ENCODE results near the gene CDC5L.

CDC5L gene

GRCh38 chr6:44471271-44471981 is 83.9 kb downstream of the CDC5L start:
- Histone ChIP-seq H3K27me3 (ENCODE audit: insufficient read depth, low read length, poor library complexity) (peaks cover 3% of the 10 kb centered on the region), H2AFZ (ENCODE audit: low read depth, low read length) (no peak overlapping the region), H3K9ac (ENCODE audit: low read depth, low read length) (no peak overlapping the region), H3K4me1 (ENCODE audit: insufficient read depth, low read length) (peaks cover 8% of the 10 kb centered on the region), H3K27ac (ENCODE audit: low read length) (no peak overlapping the region), H3K9me3 (ENCODE audit: insufficient read depth, low read length, severe bottlenecking) (no peaks in the 10 kb centered on the region), H3K4me2 (ENCODE audit: insufficient read depth, low read length) (no peak overlapping the region), H3K4me3 (ENCODE audit: low read depth in 1 of 2, low read length in 2 of 2) (no peak overlapping the region), H3K36me3 (ENCODE audit: insufficient read depth, low read length) (no peaks in the 10 kb centered on the region), H4K20me1 (ENCODE audit: insufficient read depth, low read length) (no peaks in the 10 kb centered on the region; the same call in 1 of the 2 replicates), H3K79me2 (ENCODE audit: insufficient read depth, low read length) (no peaks in the 10 kb centered on the region)
- no peak for ATAC-seq (ENCODE audit: insufficient read depth, low read depth)
- no peak for DNase-seq
- TF ChIP-seq CTCF (IDR thresholded peaks at IDR 0.05; ENCODE audit: borderline replicate concordance, extremely low read depth, low read length, poor library complexity, severe bottlenecking) (no peak), EZH2 (IDR thresholded peaks at IDR 0.05; ENCODE audit: borderline replicate concordance, low read depth, low read length, severe bottlenecking) (no peak)

GRCh38 chr6:44472250-44472945 is 84.9 kb downstream of the CDC5L start:
- no peak for DNase-seq
- H3K9me3 ChIP-seq (ENCODE audit: insufficient read depth, low read length, severe bottlenecking), result no peaks in the 10 kb centered on the region

GRCh38 chr6:44473393-44474189 is 86.1 kb downstream of the CDC5L start:
- Histone ChIP-seq H3K9me3 (ENCODE audit: insufficient read depth, low read length, severe bottlenecking) (no peaks in the 10 kb centered on the region), H3K27me3 (ENCODE audit: insufficient read depth, low read length, poor library complexity) (peaks cover 9% of the 10 kb centered on the region), H3K9ac (ENCODE audit: low read depth, low read length) (no peak overlapping the region), H3K4me1 (ENCODE audit: insufficient read depth, low read length) (peaks cover 8% of the 10 kb centered on the region), H2AFZ (ENCODE audit: low read depth, low read length) (no peak overlapping the region), H3K4me2 (ENCODE audit: insufficient read depth, low read length) (no peak overlapping the region), H3K27ac (ENCODE audit: low read length) (no peak overlapping the region), H3K79me2 (ENCODE audit: insufficient read depth, low read length) (no peaks in the 10 kb centered on the region), H4K20me1 (ENCODE audit: insufficient read depth, low read length) (no peaks in the 10 kb centered on the region; the same call in 1 of the 2 replicates), H3K36me3 (ENCODE audit: insufficient read depth, low read length) (no peaks in the 10 kb centered on the region), H3K4me3 (ENCODE audit: low read depth in 1 of 2, low read length in 2 of 2) (no peak overlapping the region)
- no peak for ATAC-seq (ENCODE audit: insufficient read depth, low read depth)
- TF ChIP-seq EZH2 (IDR thresholded peaks at IDR 0.05; ENCODE audit: borderline replicate concordance, low read depth, low read length, severe bottlenecking) (no peak), CTCF (IDR thresholded peaks at IDR 0.05; ENCODE audit: borderline replicate concordance, extremely low read depth, low read length, poor library complexity, severe bottlenecking) (no peak)
- no peak for DNase-seq

More at GRCh38 chr6:44472250-44472945, 84.9 kb downstream of the CDC5L start:
- no peaks in the 10 kb centered on the region for H3K79me2 ChIP-seq (ENCODE audit: insufficient read depth, low read length)
- peaks cover 3% of the 10 kb centered on the region for H3K27me3 ChIP-seq (ENCODE audit: insufficient read depth, low read length, poor library complexity)
- H4K20me1 ChIP-seq (ENCODE audit: insufficient read depth, low read length), result no peaks in the 10 kb centered on the region; the same call in 1 of the 2 replicates
- no peak for ATAC-seq (ENCODE audit: insufficient read depth, low read depth)
- H3K4me1 ChIP-seq (ENCODE audit: insufficient read depth, low read length), result peaks cover 8% of the 10 kb centered on the region
- H3K9ac ChIP-seq (ENCODE audit: low read depth, low read length), result no peak overlapping the region
- TF ChIP-seq CTCF (IDR thresholded peaks at IDR 0.05; ENCODE audit: borderline replicate concordance, extremely low read depth, low read length, poor library complexity, severe bottlenecking) (no peak), EZH2 (IDR thresholded peaks at IDR 0.05; ENCODE audit: borderline replicate concordance, low read depth, low read length, severe bottlenecking) (no peak)
- no peak overlapping the region for H3K4me3 ChIP-seq (ENCODE audit: low read depth in 1 of 2, low read length in 2 of 2)
- no peak overlapping the region for H3K4me2 ChIP-seq (ENCODE audit: insufficient read depth, low read length)
- H2AFZ ChIP-seq (ENCODE audit: low read depth, low read length), result no peak overlapping the region
- no peaks in the 10 kb centered on the region for H3K36me3 ChIP-seq (ENCODE audit: insufficient read depth, low read length)
- no peak overlapping the region for H3K27ac ChIP-seq (ENCODE audit: low read length)

All from DND-41 (cell line).